Astrocyte of the cerebellum (primary cell): ENCODE data around the gene TEX9.

ENCODE experiments used
- DNase-seq: peaks from one replicate; pipeline ENCODE4 v3.0.0-alpha.2; 2011; ENCODE audit warnings: low read depth
- H3K4me3 ChIP-seq: 2 replicates; pipeline ENCODE4 v1.5.1; 2011; ENCODE audit warnings: mild to moderate bottlenecking, low read depth, low read length, moderate library complexity
- in situ Hi-C: cut with HindIII; loops from 2 replicates; pipeline ENCODE4 v1.10.0; 2017; ENCODE audit warnings: low sequenced_read_pairs
- TF ChIP-seq, protein P1 (sequence below): IDR thresholded peaks from 2 replicates; pipeline ENCODE4 v1.5.1; 2012; ENCODE audit warnings: low read length, low read depth, moderate library complexity, mild to moderate bottlenecking; ENCODE audit errors: missing control alignments

Gene TEX9

DNA sequence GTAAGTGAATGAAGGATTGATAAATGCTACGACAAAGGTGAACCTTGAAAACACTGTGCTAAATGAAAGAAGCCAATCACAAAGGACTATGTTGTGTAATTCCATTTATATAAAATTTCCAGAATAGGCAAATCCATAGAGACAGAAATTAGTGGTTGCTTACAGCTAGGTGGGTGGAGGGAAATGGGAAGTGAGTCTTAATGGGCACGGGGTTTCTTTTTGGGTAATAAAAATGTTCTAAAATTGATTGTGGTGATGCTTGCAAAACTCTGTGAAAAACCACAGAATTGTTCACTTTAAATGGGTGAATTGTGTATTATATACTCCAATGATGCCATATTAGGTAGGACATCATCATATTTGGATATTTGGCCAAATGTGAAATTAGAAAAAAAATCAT, 20.9 kb upstream of the TEX9 start:
- DNase-seq: no peak
- TF ChIP-seq, protein P1, sequence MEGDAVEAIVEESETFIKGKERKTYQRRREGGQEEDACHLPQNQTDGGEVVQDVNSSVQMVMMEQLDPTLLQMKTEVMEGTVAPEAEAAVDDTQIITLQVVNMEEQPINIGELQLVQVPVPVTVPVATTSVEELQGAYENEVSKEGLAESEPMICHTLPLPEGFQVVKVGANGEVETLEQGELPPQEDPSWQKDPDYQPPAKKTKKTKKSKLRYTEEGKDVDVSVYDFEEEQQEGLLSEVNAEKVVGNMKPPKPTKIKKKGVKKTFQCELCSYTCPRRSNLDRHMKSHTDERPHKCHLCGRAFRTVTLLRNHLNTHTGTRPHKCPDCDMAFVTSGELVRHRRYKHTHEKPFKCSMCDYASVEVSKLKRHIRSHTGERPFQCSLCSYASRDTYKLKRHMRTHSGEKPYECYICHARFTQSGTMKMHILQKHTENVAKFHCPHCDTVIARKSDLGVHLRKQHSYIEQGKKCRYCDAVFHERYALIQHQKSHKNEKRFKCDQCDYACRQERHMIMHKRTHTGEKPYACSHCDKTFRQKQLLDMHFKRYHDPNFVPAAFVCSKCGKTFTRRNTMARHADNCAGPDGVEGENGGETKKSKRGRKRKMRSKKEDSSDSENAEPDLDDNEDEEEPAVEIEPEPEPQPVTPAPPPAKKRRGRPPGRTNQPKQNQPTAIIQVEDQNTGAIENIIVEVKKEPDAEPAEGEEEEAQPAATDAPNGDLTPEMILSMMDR: no peak
- H3K4me3 ChIP-seq: no peak overlapping the region
- in situ Hi-C loops: no loop called here

DNA sequence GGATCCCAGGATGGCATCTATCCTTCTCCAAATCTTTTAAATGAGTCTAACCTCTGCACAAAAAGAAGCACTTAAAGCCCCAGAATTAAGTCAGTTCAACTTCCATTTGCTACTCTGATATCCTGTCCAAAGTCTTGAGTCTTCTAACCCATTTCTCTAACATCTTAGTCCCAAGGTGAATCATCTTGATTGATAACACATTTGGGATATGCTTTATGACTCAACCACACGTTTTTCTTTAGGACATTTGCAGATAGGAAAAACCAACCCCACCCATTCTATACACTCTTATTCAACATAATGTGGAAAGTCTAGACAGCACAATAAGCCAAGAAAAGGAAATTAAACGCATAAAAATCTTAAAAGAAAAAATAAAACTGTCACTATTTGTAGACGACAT, 18.8 kb upstream of the TEX9 start:
- no peak overlapping the region for H3K4me3 ChIP-seq
- DNase-seq: no peak
- TF ChIP-seq, protein P1: no peak
- in situ Hi-C loops: no loop called here

DNA sequence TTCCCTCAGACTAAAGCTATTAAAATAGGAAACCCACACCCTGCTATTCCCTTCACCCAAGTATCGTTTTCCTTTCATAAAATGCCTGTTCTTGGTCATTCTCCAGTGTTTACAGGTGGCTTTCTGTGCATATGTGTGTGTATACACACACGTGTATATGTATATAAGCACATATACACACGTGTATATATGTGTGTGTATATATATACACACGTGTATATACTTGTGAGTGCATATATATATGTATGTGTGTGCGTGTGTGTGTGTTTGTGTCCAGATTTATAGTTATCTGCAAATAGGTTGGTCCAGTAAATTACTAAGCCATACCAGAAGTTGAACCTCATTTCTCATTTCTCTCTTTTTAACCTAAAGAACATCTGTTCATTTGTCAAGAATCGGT, 15.7 kb upstream of the TEX9 start:
- TF ChIP-seq, protein P1: no peak
- H3K4me3 ChIP-seq: no peak overlapping the region
- in situ Hi-C loops: no loop called here
- DNase-seq: no peak

DNA sequence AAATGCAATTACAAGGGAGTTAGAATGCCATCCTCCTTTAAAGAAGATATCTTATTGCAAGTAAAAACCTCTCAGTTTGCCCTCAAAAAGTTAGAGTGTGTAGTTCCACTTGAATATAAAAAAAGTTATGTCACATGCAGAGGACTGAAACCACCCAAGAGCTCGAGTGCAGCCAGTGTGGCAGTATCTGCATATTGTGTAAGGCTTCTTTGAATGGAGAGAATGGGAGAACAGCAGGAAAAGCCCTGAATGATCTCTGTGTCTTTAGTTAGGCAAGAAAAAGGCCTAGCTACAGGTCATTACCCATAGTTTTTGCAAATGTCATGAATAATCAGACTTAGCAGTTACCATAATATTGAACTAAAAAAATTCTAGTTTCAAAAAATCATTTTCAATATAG, 13.9 kb upstream of the TEX9 start:
- DNase-seq: no peak
- TF ChIP-seq, protein P1: no peak
- in situ Hi-C loops: no loop called here
- H3K4me3 ChIP-seq: no peak overlapping the region

DNA sequence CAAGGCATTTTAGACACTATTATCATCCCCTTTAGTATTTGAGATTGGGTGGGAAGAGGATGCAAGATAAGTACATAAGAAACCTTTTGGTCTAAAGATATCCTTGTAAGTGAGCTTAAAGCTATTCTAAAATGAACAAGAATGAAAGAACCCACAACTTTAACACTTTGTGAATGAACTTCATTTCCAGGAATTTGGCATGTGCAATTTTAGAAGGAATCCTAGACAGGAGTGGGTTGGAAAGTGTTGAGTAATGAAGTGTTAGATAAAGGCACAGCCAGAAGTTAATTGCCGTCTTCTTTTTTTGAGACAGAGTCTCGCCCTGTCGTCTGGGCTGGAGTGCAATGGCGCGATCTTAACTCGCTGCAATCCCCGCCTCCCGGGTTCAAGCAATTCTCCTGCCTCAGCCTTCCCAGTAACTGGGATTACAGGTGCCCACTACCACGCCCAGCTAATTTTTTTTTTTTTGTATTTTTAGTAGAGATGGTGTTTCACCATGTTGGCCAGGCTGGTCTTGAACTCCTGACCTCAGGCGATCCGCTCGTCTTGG, 13.2 kb upstream of the TEX9 start:
- DNase-seq: no peak
- H3K4me3 ChIP-seq: no peak overlapping the region
- in situ Hi-C loops: no loop called here
- TF ChIP-seq, protein P1: no peak

DNA sequence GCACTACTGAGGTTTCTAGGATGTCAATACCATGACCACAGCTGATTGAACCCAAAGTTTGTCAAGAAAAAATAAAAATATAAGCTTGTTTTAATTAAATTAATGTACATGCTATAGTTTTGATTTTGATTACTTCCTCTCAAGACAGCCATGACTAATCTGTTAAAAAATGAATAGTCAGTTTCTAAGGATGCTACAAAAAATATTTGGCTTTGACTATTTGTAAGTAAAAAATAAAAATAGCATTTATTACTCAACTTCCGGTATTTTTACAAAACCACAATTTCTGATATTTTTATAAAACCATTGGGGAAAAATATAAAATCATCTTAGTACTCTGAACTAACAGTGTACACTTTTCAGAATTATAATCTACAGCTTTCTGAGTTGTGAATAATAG, 12.1 kb upstream of the TEX9 start:
- H3K4me3 ChIP-seq: no peak overlapping the region
- TF ChIP-seq, protein P1: no peak
- in situ Hi-C loops: no loop called here
- no peak for DNase-seq

DNA sequence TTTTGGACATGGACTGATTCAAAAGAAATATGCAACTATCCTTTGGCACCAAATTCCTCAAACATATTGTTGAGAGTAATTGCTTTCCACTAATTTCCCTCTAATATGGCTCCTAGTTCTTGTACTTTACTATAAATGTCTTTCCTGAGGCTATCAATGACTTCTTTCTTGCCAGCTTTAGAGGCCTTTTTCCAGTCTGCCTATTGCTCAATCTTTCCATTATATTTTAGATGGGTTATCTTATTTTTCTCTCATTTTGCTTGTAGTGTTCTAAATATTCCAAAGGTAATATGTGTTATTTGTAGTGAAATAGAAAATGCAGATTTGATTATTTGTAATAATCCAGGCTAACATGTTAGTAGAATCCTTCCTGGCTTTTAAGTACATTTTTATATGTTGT, 11.5 kb upstream of the TEX9 start:
- H3K4me3 ChIP-seq: no peak overlapping the region
- TF ChIP-seq, protein P1: no peak
- in situ Hi-C loops: no loop called here
- no peak for DNase-seq
